Measurements from ENCODE around the gene CCDC127. TPM values are rescaled to one million over a fixed set of nuclear protein-coding genes. Genes with fewer than 3 reads are reported as not detected.
"Not testable (repeated sequence)": the region's sequence is repeated elsewhere in the genome, so short reads cannot be mapped to it uniquely, and the experiment has no call there.

CCDC127 gene, protein sequence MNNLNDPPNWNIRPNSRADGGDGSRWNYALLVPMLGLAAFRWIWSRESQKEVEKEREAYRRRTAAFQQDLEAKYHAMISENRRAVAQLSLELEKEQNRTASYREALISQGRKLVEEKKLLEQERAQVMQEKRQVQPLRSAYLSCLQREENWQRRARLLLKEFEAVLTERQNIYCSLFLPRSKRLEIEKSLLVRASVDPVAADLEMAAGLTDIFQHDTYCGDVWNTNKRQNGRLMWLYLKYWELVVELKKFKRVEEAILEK
- total RNA-seq = 1 to 10 TPM; 4.4 to 5.2 (median 4.8) TPM

DNA sequence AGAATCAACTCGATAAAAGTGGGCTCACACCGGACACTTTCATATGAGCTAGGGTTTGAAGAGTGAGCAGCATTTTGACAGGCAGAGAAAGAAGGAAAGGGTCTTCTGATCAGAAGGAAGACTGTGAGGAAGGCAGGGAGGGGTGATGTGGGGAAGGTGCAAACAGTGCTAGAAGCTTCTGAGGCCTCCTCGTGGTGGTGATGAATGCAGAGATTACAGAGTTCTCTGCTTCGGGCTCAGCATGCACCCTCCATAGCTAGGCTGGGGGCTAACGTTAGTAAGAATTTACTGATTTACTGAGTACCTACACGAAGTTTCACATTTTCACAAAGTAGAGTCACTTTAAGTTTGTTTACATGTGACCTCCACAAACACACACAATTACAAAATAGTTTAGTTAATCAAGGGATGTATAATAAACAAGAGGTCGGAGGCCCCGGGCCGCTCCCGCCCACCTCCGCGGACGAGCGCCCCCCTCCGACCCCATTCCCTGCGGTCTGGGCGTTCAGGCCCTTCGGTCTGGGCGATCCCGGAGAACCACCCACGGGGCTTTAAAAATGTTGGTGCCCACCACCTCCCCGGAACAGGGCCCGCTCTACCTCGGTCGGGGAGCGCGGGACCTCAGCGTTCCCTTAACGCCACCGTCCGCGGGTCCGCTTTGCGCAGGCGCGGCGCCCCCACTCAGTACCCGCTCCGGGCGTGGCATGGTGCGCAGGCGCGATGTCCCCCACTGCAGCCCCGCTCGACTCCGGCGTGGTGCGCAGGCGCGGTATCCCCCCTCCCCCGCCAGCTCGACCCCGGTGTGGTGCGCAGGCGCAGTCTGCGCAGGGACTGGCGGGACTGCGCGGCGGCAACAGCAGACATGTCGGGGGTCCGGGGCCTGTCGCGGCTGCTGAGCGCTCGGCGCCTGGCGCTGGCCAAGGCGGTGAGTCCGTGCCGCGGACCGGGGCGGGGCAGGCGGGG, at the start of gene CCDC127, which contains the start of gene SDHA:
Gene CCDC127, minus strand, starts transcription at position 660 of the 963 bp plus-strand sequence. CDS start 1,304 bp downstream, outside the sequence.
Gene SDHA, plus strand, starts transcription at position 827 of the 963 bp plus-strand sequence. Its CDS starts 36 bp downstream, at position 863.
- H3K36me3 ChIP-seq; intact Hi-C loops (cut with DNase I); H3K9me3 ChIP-seq; H3K27me3 ChIP-seq: not testable (repeated sequence)
- peak; percentile 96 to 97 for DNase-seq
- TF ChIP-seq, protein P1, sequence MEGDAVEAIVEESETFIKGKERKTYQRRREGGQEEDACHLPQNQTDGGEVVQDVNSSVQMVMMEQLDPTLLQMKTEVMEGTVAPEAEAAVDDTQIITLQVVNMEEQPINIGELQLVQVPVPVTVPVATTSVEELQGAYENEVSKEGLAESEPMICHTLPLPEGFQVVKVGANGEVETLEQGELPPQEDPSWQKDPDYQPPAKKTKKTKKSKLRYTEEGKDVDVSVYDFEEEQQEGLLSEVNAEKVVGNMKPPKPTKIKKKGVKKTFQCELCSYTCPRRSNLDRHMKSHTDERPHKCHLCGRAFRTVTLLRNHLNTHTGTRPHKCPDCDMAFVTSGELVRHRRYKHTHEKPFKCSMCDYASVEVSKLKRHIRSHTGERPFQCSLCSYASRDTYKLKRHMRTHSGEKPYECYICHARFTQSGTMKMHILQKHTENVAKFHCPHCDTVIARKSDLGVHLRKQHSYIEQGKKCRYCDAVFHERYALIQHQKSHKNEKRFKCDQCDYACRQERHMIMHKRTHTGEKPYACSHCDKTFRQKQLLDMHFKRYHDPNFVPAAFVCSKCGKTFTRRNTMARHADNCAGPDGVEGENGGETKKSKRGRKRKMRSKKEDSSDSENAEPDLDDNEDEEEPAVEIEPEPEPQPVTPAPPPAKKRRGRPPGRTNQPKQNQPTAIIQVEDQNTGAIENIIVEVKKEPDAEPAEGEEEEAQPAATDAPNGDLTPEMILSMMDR (IDR thresholded peaks at IDR 0.05) = peak in 2 of 6 experiments; percentile 23 to 35
- peak; percentile 67 to 96 for TF ChIP-seq POLR2A (IDR thresholded peaks at IDR 0.05)
- peak within 1 kb of the TSS; percentile 79 to 83 (median 81) for H3K4me3 ChIP-seq (replicated peaks in 1 of 3)
- peak within 1 kb of the TSS; percentile 70 to 87 (median 71) for H3K27ac ChIP-seq
- peaks cover 3 to 15% of the 10 kb centered on the region in 2 donors for H3K4me1 ChIP-seq
- 2 to 3% methylated on average over 24 to 27 of the region's 75 CpGs for WGBS, 2 donors

DNA sequence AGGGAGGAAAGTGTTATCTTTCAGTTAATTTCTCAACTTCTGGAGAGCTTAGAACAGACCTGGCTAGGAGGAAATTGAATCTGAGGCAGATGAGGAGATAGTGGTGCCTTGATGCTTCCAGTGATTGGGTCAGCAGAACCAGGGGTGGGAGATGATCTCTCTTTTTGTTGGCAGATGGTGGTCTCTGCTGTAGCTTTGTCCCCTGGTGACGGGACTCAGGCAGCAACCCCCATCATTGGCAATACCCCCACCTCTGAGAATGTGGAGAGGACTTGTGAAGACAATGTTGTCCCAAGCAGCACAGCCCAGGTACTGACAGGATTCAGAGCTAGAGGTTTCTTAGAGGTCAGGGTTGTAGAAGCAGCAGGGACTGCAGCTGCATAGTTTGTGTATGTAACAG, 49.8 kb upstream of the CCDC127 start:
- H3K4me3 ChIP-seq (replicated peaks in 1 of 3) = no peak overlapping the region
- no peaks in the 10 kb centered on the region for H3K27me3 ChIP-seq
- H3K9me3 ChIP-seq = no peaks in the 10 kb centered on the region
- DNase-seq = no peak
- WGBS, 2 donors = 71 to 87% methylated on average over 1 of the region's 1 CpG
- peaks cover 12 to 15% of the 10 kb centered on the region in 2 donors for H3K4me1 ChIP-seq
- TF ChIP-seq, protein P1 (IDR thresholded peaks at IDR 0.05) = no peak
- no peak for TF ChIP-seq POLR2A (IDR thresholded peaks at IDR 0.05)
- no peak overlapping the region for H3K27ac ChIP-seq
- intact Hi-C loops (cut with DNase I) = no loop called here
- no peaks in the 10 kb centered on the region for H3K36me3 ChIP-seq

DNA sequence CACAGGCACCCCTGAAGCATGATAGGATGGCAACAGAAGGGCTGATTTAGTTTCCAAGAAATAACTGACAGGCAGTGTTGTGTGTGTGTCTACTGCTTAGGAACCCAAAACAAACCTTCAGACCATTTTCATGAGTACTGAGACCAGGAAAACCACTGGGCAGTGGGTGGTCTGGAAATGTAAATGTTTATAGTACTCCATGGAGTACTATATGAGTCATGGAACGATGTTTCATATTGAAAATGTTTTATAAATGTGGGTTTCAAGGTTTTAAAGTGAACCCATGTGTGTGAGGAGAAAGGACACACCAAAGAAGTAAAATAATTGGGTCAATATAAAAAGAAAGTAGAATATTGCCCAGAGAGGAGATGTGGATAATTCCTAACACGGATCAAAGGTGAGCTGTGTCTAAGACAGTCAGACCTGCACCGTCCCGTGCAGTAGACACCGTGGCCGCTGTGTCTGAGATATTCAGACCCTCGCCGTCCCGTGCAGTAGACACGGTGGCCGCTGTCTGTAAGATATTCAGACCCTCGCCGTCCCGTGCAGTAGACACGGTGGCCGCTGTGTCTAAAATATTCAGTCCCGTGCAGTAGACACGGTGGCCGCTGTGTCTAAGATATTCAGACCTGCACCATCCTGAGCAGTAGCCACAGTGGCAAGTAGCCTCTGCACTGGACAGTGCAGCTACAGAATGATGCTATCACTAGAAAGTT, 48.5 kb upstream of the CCDC127 start:
- intact Hi-C loops (cut with DNase I); H3K36me3 ChIP-seq; H3K27me3 ChIP-seq; H3K27ac ChIP-seq; DNase-seq; H3K9me3 ChIP-seq; H3K4me3 ChIP-seq (replicated peaks in 1 of 3): not testable (repeated sequence)
- H3K4me1 ChIP-seq = peaks cover 12 to 15% of the 10 kb centered on the region in 2 donors
- 93% methylated on average over 19 of the region's 19 CpGs for WGBS, 2 donors

DNA sequence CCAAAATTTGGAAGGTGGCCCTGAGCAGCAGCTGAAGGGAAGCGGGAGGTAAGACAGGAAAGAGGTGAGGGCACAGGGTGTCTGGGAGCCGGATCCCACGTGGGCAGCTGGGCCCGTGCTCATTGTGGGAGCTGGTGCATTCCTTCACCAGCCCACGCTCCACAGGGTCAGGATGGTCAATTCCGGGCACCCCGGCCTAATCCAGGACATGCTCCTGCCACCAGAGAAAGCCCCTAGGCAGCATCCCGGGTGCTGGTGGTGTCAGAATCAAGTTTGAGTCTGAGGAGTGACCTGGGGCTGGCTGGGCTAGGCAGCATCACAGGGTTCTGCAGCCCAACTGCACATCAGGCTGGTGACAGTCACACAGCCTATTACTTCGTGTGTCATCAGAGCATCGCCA, 46.4 kb upstream of the CCDC127 start:
- intact Hi-C loops (cut with DNase I) = no loop called here
- H3K36me3 ChIP-seq = no peaks in the 10 kb centered on the region
- peak overlapping the region; percentile 63 to 89 (median 81) for H3K27ac ChIP-seq
- no peaks in the 10 kb centered on the region for H3K27me3 ChIP-seq
- no peak for DNase-seq
- H3K9me3 ChIP-seq = no peaks in the 10 kb centered on the region
- WGBS, 2 donors = 95 to 96% methylated on average over 10 of the region's 10 CpGs
- H3K4me1 ChIP-seq = peaks cover 12 to 15% of the 10 kb centered on the region in 2 donors
- no peak overlapping the region for H3K4me3 ChIP-seq (replicated peaks in 1 of 3)
- no peak for TF ChIP-seq POLR2A (IDR thresholded peaks at IDR 0.05)
- TF ChIP-seq, protein P1 (IDR thresholded peaks at IDR 0.05) = no peak

DNA sequence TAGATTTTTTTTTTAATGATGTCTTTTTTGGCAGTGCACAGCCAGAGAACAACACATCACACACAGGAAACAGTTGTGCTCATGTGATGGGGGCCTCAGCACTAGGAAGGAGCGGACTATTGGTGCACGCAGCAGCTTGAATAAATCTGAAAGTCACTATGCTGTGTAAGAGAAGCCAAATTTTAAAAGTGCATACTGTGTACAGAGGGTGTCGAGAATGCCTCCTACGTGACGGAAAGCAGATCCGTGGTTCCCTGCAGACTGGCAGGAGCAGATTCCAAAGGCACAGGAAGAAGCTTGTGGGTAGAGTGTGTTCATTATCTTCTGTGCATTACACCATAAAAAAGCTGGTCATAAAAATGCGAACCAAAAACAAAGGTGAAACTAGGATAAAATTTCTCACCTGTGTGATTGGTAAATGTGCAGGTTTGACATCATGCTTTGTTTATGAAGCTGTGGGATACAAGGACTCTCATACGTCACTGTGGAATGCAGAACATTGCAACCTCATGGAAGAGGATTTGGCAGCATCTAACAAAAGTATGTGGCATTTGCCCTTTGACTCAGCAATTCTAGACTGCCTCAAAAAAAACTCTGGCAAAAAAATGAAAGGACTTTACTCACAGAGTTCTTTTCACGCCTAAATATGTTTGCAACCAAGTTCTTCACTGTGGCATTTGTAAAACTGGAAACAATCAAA, 45.5 kb upstream of the CCDC127 start:
- WGBS, 2 donors = 82% methylated on average over 9 of the region's 9 CpGs
- H3K27me3 ChIP-seq; intact Hi-C loops (cut with DNase I); H3K9me3 ChIP-seq; H3K4me3 ChIP-seq (replicated peaks in 1 of 3); H3K36me3 ChIP-seq: not testable (repeated sequence)
- peaks cover 12 to 15% of the 10 kb centered on the region in 2 donors for H3K4me1 ChIP-seq
- peak in 1 of 2 donors; percentile 25 for DNase-seq
- H3K27ac ChIP-seq = peak overlapping the region; percentile 70 to 89 (median 81)
